ENCODE results near the gene SIVA1. TPM values are rescaled to one million over a fixed set of nuclear protein-coding genes. Genes with fewer than 3 reads are reported as not detected.

The SIVA1 gene
- total RNA-seq, 2 donors from 2014 or later, result 82.5 to 87.3 TPM

- Mint-ChIP-seq H3K27me3 (ENCODE audit: insufficient read depth) (peaks cover 9% of the 10 kb centered on the region), H3K27ac (no peak within 1 kb of the TSS), H3K4me1 (peaks cover 4% of the 10 kb centered on the region), H3K4me3 (peak within 1 kb of the TSS; percentile 62), H3K9me3 (no peaks in the 10 kb centered on the region), H3K36me3 (ENCODE audit: low read depth) (peaks cover 10% of the 10 kb centered on the region)
- Histone ChIP-seq H3K27me3 (ENCODE audit: control insufficient read depth, insufficient read depth, low read length, poor library complexity, severe bottlenecking) (no peaks in the 10 kb centered on the region), H3K9me3 (ENCODE audit: control insufficient read depth, low read length) (no peaks in the 10 kb centered on the region), H3K9ac (ENCODE audit: extremely low read depth, low read length, poor library complexity, severe bottlenecking) (peak within 1 kb of the TSS; percentile 34), H3K36me3 (ENCODE audit: control insufficient read depth, insufficient read depth, low read length) (no peaks in the 10 kb centered on the region), H3K4me3 (ENCODE audit: low read length) (peak within 1 kb of the TSS; percentile 80), H3K27ac (ENCODE audit: low read depth, low read length) (no peak within 1 kb of the TSS), H3K4me1 (ENCODE audit: control insufficient read depth, insufficient read depth, low read length) (no peaks in the 10 kb centered on the region)
- WGBS, 2 experiments (ENCODE audit: insufficient coverage in 1 of 2, insufficient read length in 1 of 2), result 3 to 6% methylated on average over 10 to 81 of the region's 82 CpGs
- TF ChIP-seq CTCF (conservative IDR thresholded peaks at IDR 0.05), result peak; percentile 100
- DNase-seq, result peak; percentile 92
These were observed 29.1 kb upstream of the SIVA1 start, which contains the start of gene ADSS1 for GRCh38 chr14:104723651-104724406. TSS of gene ADSS1 (plus strand) at chr14:104724229. CDS start at chr14:104724271, 42 bp downstream.

GRCh38 chr14:104724407-104724980 lies 28.5 kb upstream of the SIVA1 start:
- Mint-ChIP-seq H3K27me3 (ENCODE audit: insufficient read depth) (peaks cover 14% of the 10 kb centered on the region), H3K27ac (no peak overlapping the region), H3K36me3 (ENCODE audit: low read depth) (peaks cover 9% of the 10 kb centered on the region), H3K4me3 (peak overlapping the region; percentile 62), H3K9me3 (no peaks in the 10 kb centered on the region), H3K4me1 (peaks cover 4% of the 10 kb centered on the region)
- Histone ChIP-seq H3K4me3 (ENCODE audit: low read length) (peak overlapping the region; percentile 80), H3K4me1 (ENCODE audit: control insufficient read depth, insufficient read depth, low read length) (no peaks in the 10 kb centered on the region), H3K9me3 (ENCODE audit: control insufficient read depth, low read length) (no peaks in the 10 kb centered on the region), H3K9ac (ENCODE audit: extremely low read depth, low read length, poor library complexity, severe bottlenecking) (peak overlapping the region; percentile 34), H3K27ac (ENCODE audit: low read depth, low read length) (no peak overlapping the region), H3K36me3 (ENCODE audit: control insufficient read depth, insufficient read depth, low read length) (no peaks in the 10 kb centered on the region), H3K27me3 (ENCODE audit: control insufficient read depth, insufficient read depth, low read length, poor library complexity, severe bottlenecking) (no peaks in the 10 kb centered on the region)
- WGBS, 2 experiments (ENCODE audit: insufficient coverage in 1 of 2, insufficient read length in 1 of 2), result 11 to 35% methylated on average over 7 to 27 of the region's 27 CpGs
- no peak for TF ChIP-seq CTCF (conservative IDR thresholded peaks at IDR 0.05)
- no peak for DNase-seq

GRCh38 chr14:104724981-104725771 lies 27.8 kb upstream of the SIVA1 start:
- Mint-ChIP-seq H3K27ac (no peak overlapping the region), H3K36me3 (ENCODE audit: low read depth) (peaks cover 4% of the 10 kb centered on the region), H3K9me3 (no peaks in the 10 kb centered on the region)

More at GRCh38 chr14:104724981-104725771, 27.8 kb upstream of the SIVA1 start:
- Mint-ChIP-seq H3K4me1 (peaks cover 4% of the 10 kb centered on the region), H3K27me3 (ENCODE audit: insufficient read depth) (peaks cover 14% of the 10 kb centered on the region), H3K4me3 (peak overlapping the region; percentile 62)
- Histone ChIP-seq H3K4me3 (ENCODE audit: low read length) (peak overlapping the region; percentile 80), H3K9ac (ENCODE audit: extremely low read depth, low read length, poor library complexity, severe bottlenecking) (peak overlapping the region; percentile 34), H3K27me3 (ENCODE audit: control insufficient read depth, insufficient read depth, low read length, poor library complexity, severe bottlenecking) (no peaks in the 10 kb centered on the region), H3K27ac (ENCODE audit: low read depth, low read length) (no peak overlapping the region), H3K4me1 (ENCODE audit: control insufficient read depth, insufficient read depth, low read length) (no peaks in the 10 kb centered on the region), H3K36me3 (ENCODE audit: control insufficient read depth, insufficient read depth, low read length) (no peaks in the 10 kb centered on the region), H3K9me3 (ENCODE audit: control insufficient read depth, low read length) (no peaks in the 10 kb centered on the region)
- TF ChIP-seq CTCF (conservative IDR thresholded peaks at IDR 0.05), result peak; percentile 70
- 41 to 44% methylated on average over 18 to 24 of the region's 24 CpGs for WGBS, 2 experiments (ENCODE audit: insufficient coverage in 1 of 2, insufficient read length in 1 of 2)
- peak; percentile 89 for DNase-seq

Measured in endodermal cell (in vitro differentiated cells).